MV-4-11 (cell line): ENCODE measurements around the gene EDIL3.
A peak's percentile ranks its signal among the peaks of the same experiment; 100 is the strongest.
"Not testable (repeated sequence)": the region's sequence is repeated elsewhere in the genome, so short reads cannot be mapped to it uniquely, and the experiment has no call there.

Experiments
- DNase-seq: peaks from one replicate; lab custom pipeline; 2025; lab: John Stamatoyannopoulos, UW

Gene EDIL3

GRCh38 chr5:84168841-84169240 lies 215.8 kb downstream of the EDIL3 start:
- DNase-seq: no peak

DNA sequence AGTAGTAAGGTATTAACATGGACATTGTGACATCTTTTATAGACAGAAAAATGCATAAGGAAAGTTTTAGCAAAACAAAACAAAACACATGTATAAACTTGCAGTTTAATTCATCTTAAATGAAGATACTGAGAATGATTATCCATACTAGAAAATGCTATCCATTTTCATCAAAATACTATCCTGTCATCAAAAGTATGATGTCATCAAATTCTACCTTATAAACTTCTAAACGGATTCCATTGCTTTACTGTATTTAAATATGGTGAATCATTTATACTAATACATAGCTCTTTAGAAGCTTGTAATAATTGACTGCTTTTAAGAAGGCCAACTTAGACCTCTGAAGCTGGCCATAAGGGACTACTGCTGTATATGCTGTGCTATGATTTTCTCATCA lies 221.0 kb downstream of the EDIL3 start:
- DNase-seq: no peak

DNA sequence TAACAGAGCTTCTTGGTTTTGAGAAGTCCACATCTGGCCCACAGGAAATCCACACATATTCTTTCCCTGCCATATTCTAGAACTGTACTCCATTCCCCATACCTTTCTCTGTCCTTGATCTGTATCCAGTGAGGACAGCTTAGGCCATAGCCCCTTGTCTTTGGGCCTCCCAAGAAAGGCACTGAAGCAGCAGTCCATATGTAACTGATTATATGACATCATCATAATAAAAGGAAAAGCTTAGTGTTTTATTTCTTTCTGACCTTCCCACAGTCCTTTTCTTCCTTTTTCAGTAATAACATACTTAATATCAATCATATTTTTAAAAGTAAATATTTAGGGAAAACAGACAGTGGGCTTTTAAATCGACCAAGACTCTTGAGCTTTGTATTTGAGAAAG lies 222.0 kb downstream of the EDIL3 start:
- DNase-seq: no peak

DNA sequence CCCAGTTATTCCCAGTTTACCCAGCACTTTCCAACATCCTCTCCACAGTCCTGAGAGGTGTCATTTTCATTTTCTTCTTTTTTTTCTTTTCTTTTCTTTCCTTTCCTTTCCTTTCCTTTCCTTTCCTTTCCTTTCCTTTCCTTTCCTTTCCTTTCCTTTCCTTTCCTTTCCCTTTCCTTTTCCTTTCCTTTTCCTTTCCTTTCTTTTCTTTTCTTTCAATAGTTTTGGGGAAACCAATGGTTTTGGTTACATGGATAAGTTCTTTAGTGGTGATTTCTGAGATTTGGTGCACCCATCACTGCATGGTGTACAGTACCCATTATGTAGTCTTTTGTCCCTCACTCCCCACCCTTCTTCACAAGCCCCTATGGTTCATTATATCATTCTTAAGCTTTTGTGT lies 224.0 kb downstream of the EDIL3 start:
- DNase-seq: not testable (repeated sequence)

- DNase-seq: no peak
These were observed 235.6 kb downstream of the EDIL3 start for GRCh38 chr5:84149094-84149493.

DNA sequence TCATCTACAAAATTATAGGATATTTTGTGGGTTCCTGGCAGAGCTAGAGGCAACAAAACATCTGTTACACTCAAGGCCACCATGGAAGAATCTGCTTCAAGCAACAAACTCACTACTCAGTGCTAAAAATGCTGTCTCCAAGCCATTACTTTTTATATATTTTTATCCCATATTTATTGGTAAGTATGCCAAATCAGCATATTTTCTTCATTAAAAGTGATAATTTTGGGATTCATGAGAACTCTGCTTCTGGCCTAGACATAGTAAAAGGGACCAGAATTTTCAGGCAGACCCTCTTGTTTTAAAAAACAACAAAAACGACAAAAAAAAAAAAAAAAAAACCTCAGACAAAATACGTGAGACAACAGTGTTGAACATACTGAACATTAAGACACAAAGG lies 236.0 kb downstream of the EDIL3 start:
- DNase-seq: no peak

DNA sequence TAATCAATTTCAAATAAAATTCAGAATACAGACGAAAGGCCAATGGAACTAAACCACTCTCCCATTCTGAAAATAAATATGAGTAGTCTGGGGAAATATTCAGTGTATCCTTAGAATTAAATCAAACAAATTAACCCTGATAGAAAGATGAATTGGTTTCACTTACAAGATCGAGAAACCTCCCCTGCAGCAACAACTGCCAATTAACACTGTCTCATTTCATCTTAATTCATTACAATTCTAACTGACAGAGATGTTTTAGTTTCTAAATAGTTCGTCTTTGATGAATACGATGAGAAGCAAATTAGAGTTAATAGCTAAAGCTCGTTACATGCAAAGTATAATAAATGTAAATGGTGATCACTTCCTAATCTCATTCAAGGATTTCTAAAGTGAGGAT lies 247.1 kb downstream of the EDIL3 start:
- no peak for DNase-seq

GRCh38 chr5:84131372-84131771 lies 253.3 kb downstream of the EDIL3 start:
- no peak for DNase-seq

GRCh38 chr5:84130006-84130580 lies 254.6 kb downstream of the EDIL3 start:
- no peak for DNase-seq

DNA sequence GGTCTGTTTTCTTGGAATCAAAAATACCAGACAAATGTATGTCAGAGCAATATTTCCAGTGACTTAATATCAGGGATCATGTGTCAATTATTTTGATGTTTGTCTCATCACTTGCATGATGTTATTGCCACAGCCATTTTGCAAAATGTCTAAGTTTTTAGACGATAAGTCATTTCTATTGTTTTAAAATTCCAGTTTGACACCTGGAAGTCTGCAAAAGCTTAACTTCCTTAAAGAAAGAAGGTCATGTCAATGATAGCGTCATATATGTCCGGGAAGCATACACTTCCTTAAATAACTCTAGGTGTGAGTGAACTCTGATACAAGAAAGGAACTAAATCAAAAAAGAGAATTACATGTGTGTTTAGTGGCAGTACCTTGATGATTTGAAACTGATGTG lies 259.5 kb downstream of the EDIL3 start:
- no peak for DNase-seq

- no peak for DNase-seq
These were observed 265.4 kb downstream of the EDIL3 start for GRCh38 chr5:84119252-84119651.

GRCh38 chr5:84118551-84118950 lies 266.1 kb downstream of the EDIL3 start:
- no peak for DNase-seq

- DNase-seq: no peak
These were observed 269.0 kb downstream of the EDIL3 start for GRCh38 chr5:84115727-84116126.

- DNase-seq: no peak
These were observed 271.2 kb downstream of the EDIL3 start for GRCh38 chr5:84113246-84114105.

DNA sequence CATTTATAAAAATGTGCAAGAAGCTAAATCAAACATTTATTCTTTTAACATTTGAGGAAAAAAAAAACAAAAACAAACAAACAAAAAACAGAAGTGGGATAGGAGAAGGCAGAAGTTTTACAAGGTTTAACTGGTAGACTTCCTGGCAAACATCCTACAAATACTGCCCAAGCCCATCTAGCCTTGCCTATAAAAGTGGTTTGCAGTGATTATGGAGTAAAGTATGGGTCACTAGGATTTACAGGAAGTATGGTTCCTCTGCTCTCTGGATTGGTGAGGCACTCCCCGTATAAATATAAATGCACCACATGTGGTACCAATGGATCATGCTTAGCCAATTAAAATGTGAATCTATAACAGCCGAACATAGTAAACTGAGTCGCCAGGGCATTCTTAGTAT lies 291.9 kb downstream of the EDIL3 start:
- DNase-seq: no peak

DNA sequence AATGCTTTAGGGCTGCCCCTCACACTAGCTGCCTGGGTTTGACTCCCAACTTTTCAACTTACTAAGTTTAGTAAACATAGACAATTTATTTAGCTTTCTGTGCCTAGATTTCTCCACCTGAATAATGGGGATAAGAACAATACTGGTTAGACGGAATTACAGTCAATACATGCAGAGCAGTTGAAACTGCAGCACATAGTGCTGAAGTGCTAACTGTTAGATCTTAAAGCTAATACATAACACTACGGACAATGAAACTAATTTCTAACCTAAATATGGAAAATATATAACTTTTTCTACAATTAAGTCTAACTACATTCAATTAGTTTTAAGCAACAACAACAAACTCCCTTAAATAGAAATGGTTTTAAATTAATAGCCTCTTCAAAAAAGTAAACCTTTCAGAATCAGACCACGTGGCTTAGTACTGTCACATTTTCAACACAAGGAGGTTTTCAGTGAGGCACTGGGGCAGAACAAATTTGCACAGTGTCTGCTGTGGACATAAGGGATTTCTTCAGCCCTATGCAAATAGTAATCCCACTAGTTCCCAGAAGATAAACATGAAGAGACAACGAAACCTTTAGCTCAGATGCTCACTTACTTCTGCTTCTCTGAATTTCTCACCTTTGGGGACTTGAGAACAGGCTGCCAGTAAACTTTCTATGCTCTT lies 293.4 kb downstream of the EDIL3 start:
- no peak for DNase-seq

- DNase-seq: peak; percentile 50
These were observed 295.7 kb downstream of the EDIL3 start for GRCh38 chr5:84088996-84089395.

GRCh38 chr5:84086511-84086910 lies 298.2 kb downstream of the EDIL3 start:
- DNase-seq: no peak

- no peak for DNase-seq
These were observed 299.2 kb downstream of the EDIL3 start for GRCh38 chr5:84085387-84086041.

DNA sequence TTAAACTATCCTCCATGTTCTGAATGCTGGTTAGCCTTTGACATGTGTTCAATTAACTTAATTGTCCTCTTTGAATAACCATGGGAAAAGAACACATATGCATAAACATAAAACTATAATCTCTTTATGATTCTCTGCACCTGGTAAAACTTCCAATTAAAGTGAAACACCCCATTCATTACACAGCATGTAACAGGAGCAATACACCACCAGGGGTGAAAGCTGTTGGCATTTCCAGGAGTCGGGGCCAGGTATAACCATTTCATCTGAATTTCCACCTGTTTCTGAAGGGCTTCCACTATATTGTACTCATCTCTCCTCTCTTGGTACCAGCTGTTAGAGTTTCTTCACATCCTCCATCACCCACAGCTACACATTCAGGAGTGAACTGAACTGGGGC lies 303.8 kb downstream of the EDIL3 start:
- no peak for DNase-seq

DNA sequence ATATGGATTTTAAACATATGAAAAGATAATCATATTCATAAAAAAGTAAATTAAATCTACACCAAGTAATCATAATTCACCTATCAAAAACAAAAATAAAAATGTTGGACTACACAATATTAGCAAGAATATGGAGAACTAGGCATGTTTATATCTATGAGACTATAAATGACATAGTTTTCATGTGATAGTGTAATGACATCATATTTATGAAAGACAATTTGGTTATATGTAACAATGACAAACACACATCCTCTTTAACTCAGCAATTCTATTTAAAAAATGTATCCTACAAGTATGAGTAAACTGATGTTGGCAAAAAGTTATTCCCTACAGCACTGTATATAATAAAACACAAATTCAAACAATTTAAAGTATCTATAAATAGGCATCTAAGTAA lies 312.3 kb downstream of the EDIL3 start:
- DNase-seq: no peak

DNA sequence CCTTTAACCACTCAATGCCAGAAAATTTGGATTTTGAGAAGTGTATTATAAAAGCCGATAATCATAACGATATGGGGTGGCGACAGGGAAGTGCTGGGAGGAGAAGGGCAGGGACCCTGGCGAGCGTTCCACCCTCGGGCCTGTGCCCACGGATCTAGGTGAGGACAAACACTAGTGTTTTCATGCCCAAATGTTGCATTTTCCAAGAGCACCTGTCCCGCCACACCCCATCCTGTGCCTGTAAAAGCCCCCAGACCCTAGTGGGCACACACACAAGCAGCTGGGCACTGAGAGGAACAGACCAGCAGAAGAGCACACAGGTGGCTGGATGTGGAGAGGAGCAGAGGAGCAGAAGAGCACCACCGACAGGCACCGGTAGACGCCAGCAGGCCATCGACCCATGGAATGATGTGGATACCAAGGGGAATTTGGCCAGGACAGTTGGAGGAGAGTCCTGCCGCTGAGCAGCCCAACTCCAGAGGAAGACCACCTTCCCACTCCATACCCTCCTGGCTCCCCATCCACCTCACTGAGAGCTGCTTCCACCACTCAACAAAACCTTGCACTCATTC lies 315.0 kb downstream of the EDIL3 start:
- no peak for DNase-seq
